Stomach (tissue), 9 donors: Measurements from ENCODE around the gene IYD. TPM values are rescaled to one million over a fixed set of nuclear protein-coding genes. Genes with fewer than 3 reads are reported as not detected.

Experiments used
- DNase-seq, 2 donors: peaks; one replicate each; pipeline versions ENCODE4 v3.0.0 to v3.0.0-alpha.2; 2013 to 2019
- H3K27ac ChIP-seq, 5 donors: fragments of 200-600 bp in 4 of 5; sonication (generic) in 4 of 5; one replicate each; pipeline ENCODE4 v1.5.1; 2013 to 2019; ENCODE audit warnings: mild to moderate bottlenecking in 1 of 5, moderate library complexity in 1 of 5
- H3K27me3 ChIP-seq, 3 donors: fragments of 200-600 bp; sonication (generic); one replicate each; pipeline ENCODE4 v1.5.1; 2017 to 2019; ENCODE audit warnings: mixed run types in 1 of 3
- H3K36me3 ChIP-seq, 4 donors: fragments of 200-600 bp; sonication (generic); 1 replicate in 3 of 4; 2 replicates in 1 of 4; pipeline ENCODE4 v1.5.1; 2016 to 2019
- H3K4me1 ChIP-seq, 4 donors: fragments of 200-600 bp; sonication (generic); one replicate each; pipeline ENCODE4 v1.5.1; 2016 to 2019
- H3K4me3 ChIP-seq, 4 donors: fragments of 200-600 bp; sonication (generic) in 3 of 4; one replicate each; pipeline ENCODE4 v1.5.1; 2016 to 2019; ENCODE audit warnings: mild to moderate bottlenecking in 1 of 4
- H3K9me3 ChIP-seq, 4 donors: fragments of 200-600 bp; sonication (generic); one replicate each; pipeline ENCODE4 v1.5.1; 2016 to 2019
- EP300 ChIP-seq: sonication (generic); formaldehyde crosslinking; IDR thresholded peaks from one replicate; pipeline ENCODE4 v1.6.1; 2017; ENCODE audit warnings: antibody characterized with exemption
- POLR2A ChIP-seq, 4 donors: fragments of 450-650 bp; IDR thresholded peaks; one replicate each; pipeline ENCODE4 v1.6.1; 2016; ENCODE audit warnings: antibody characterized with exemption in 4 of 4, control low read depth in 2 of 4, mild to moderate bottlenecking in 1 of 4, moderate library complexity in 1 of 4
- POLR2AphosphoS5 ChIP-seq, 3 donors: sonication (generic); formaldehyde crosslinking; IDR thresholded peaks; one replicate each; pipeline ENCODE4 v1.6.1; 2016; ENCODE audit warnings: antibody characterized with exemption in 3 of 3
- WGBS, 5 donors: extraction: QIAGEN DNeasy Blood & Tissue Kit in 3 of 5; methylation state at CpG; one replicate each; pipeline versions ENCODE4 v1.1.5 to v1.1.7; 2013 to 2018; 5-methylcytosine and 5-hydroxymethylcytosine counted together
- intact Hi-C: fragments of 100-400 bp; cut with DNase I; formaldehyde crosslinking; loops from one replicate; pipeline ENCODE4 v1.15.1; 2023; ENCODE audit warnings: low total_unique reads
- polyA plus RNA-seq, 3 donors: library from polyadenylated mRNA; stranded (reverse); fragments of 200-250 nt; gene quantifications; one replicate each; pipeline ENCODE4 v1.2.3, GENCODE V29; 2013
- total RNA-seq, 5 donors: library from RNA; depleted of rRNA; stranded (reverse); fragments of >200 nt; gene quantifications; one replicate each; pipeline versions ENCODE4 v1.1.0 to v1.2.3, GENCODE V29; 2014 to 2016
- TF ChIP-seq, protein P1 (sequence below), 7 experiments: fragments of 450-650 bp in 4 of 7; fragments of 200-600 bp in 3 of 7; sonication (generic) in 3 of 7; IDR thresholded peaks; one replicate each; pipeline ENCODE4 v1.5.1; 2016 to 2019; ENCODE audit warnings: antibody characterized with exemption in 7 of 7, control low read depth in 2 of 7, mild to moderate bottlenecking in 1 of 7
- donor health status: healthy with polysubstance abuse.
- donor health status: Bipolar disorder and iron deficiency.
- donor health status: healthy.

Gene IYD
- total and polyA plus RNA-seq, 8 donors, result 0.45 to 3.5 (median 0.75) TPM; not detected in 1

DNA sequence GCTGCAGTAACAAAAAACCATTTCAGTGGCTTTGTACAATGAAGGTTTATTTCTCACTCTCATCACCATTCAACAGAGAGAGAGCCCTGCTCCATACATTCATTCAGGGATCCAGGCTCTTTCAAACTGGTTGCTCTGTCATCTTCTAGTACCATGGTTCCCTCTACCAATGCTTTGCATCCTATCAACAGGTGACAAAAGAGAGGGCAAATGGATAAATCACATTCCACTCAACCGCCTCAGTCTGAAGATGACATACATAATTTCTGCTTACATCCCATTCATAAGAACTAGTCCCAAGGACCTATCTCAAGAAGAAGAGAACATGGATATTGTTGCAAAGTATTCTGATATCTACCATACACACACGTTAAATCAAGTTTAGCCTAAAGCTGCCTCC, 51.6 kb downstream of the IYD start:
- TF ChIP-seq, protein P1, sequence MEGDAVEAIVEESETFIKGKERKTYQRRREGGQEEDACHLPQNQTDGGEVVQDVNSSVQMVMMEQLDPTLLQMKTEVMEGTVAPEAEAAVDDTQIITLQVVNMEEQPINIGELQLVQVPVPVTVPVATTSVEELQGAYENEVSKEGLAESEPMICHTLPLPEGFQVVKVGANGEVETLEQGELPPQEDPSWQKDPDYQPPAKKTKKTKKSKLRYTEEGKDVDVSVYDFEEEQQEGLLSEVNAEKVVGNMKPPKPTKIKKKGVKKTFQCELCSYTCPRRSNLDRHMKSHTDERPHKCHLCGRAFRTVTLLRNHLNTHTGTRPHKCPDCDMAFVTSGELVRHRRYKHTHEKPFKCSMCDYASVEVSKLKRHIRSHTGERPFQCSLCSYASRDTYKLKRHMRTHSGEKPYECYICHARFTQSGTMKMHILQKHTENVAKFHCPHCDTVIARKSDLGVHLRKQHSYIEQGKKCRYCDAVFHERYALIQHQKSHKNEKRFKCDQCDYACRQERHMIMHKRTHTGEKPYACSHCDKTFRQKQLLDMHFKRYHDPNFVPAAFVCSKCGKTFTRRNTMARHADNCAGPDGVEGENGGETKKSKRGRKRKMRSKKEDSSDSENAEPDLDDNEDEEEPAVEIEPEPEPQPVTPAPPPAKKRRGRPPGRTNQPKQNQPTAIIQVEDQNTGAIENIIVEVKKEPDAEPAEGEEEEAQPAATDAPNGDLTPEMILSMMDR (IDR thresholded peaks at IDR 0.05), result no peak
- no peak for TF ChIP-seq POLR2AphosphoS5 (IDR thresholded peaks at IDR 0.05)
- no peak for TF ChIP-seq POLR2A (IDR thresholded peaks at IDR 0.05)
- no peak for TF ChIP-seq EP300
- no peak overlapping the region for H3K27ac ChIP-seq
- H3K4me1 ChIP-seq, result peaks cover 0 to 15% (median 10%) of the 10 kb centered on the region in 4 donors
- no peaks in the 10 kb centered on the region for H3K9me3 ChIP-seq
- H3K36me3 ChIP-seq, result no peaks in the 10 kb centered on the region
- no peak for DNase-seq
- no peaks in the 10 kb centered on the region for H3K27me3 ChIP-seq
- no peak overlapping the region for H3K4me3 ChIP-seq
- intact Hi-C loops, result loop anchor here (5.0 kb wide), 1 partner anchor 392 kb away; no protein-coding TSS in a partner anchor
- 95 to 100% (median 98%) methylated on average over 2 of the region's 2 CpGs for WGBS, 5 donors

DNA sequence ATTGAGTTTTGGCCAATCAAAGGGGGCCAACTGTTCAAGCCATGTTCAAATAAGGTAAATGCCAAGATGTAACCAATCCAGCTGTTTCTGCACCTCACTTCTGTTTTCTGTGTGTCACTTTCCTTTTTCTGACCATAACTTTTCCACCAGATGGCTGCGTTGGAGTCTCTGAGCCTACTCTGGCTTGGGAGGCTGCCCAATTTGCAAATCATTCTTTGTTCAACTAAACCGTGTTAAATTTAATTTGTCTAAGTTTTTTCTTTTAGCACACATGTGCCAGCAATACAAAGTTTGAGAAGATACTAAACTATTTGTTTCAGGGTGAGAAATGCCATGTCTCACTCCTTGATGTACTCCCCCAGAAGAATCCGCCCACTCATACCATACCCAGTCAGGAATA, 52.1 kb downstream of the IYD start:
- intact Hi-C loops, result loop anchor here (5.0 kb wide), 1 partner anchor 391 kb away; no protein-coding TSS in a partner anchor
- WGBS, 5 donors, result 66 to 81% (median 69%) methylated on average over 3 of the region's 3 CpGs

DNA sequence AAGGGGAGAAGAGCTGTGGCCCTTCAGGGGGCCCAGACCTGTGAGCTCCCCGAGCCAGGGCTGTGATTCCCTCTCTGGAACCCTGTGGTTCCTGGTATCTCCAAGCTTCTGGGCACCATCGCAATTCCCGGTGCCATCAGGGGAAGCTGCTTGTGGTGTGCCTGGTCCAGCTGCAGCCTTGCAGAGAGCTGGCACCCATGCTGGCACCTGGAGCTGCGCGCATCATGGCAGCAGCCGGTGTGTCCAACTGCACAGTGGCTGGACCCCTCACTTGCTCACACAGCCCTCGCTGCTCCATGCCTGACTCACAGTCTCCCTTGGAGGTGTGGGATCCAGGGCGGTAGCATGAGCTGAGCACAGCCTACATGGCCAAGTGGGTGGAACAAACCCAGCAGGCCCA, 56.7 kb downstream of the IYD start:
- TF ChIP-seq POLR2A (IDR thresholded peaks at IDR 0.05) (no peak), EP300 (no peak), POLR2AphosphoS5 (IDR thresholded peaks at IDR 0.05) (no peak)
- TF ChIP-seq, protein P1 (IDR thresholded peaks at IDR 0.05), result no peak
- Histone ChIP-seq H3K27me3 (no peaks in the 10 kb centered on the region), H3K4me1 (peaks cover 0 to 13% (median 6%) of the 10 kb centered on the region in 4 donors), H3K27ac (no peak overlapping the region), H3K4me3 (no peak overlapping the region), H3K36me3 (no peaks in the 10 kb centered on the region), H3K9me3 (no peaks in the 10 kb centered on the region)
- no peak for DNase-seq
- 83 to 95% (median 93%) methylated on average over 1 to 8 of the region's 8 CpGs for WGBS, 5 donors
- intact Hi-C loops, result no loop called here

More for the DNA sequence above, 52.1 kb downstream of the IYD start:
- Histone ChIP-seq H3K27ac (no peak overlapping the region), H3K9me3 (no peaks in the 10 kb centered on the region), H3K27me3 (no peaks in the 10 kb centered on the region), H3K4me3 (no peak overlapping the region), H3K4me1 (peaks cover 0 to 18% (median 14%) of the 10 kb centered on the region in 4 donors), H3K36me3 (no peaks in the 10 kb centered on the region)
- no peak for TF ChIP-seq POLR2A (IDR thresholded peaks at IDR 0.05)
- TF ChIP-seq, protein P1 (IDR thresholded peaks at IDR 0.05), result no peak
- no peak for TF ChIP-seq POLR2AphosphoS5 (IDR thresholded peaks at IDR 0.05)
- no peak for TF ChIP-seq EP300
- DNase-seq, result no peak

DNA sequence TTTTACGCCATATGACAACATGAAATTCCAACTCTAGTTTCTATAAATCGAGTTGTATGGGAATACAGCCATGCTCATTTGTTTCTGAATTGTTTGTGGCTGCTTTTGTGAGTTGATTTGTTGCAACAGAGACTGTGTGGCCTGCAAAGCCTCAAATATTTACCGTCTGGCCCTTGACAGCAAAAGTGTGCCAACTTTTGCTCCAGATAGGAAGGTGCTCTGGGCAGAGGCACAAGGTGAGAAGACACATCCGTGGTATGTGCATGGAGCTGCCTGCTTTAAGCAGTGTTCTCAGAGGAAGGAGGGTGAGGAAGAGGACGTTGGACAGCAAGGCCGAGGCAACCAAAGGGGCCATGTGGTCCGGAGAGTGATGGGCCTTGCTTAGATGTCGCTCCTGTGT, 57.4 kb downstream of the IYD start:
- peak in 1 of 2 donors; percentile 49 for DNase-seq
- TF ChIP-seq EP300 (no peak), POLR2A (IDR thresholded peaks at IDR 0.05) (no peak)
- TF ChIP-seq, protein P1 (IDR thresholded peaks at IDR 0.05), result no peak
- intact Hi-C loops, result no loop called here

More for the DNA sequence above, 57.4 kb downstream of the IYD start:
- Histone ChIP-seq H3K4me1 (peaks cover 0 to 13% (median 6%) of the 10 kb centered on the region in 4 donors), H3K4me3 (no peak overlapping the region), H3K36me3 (no peaks in the 10 kb centered on the region), H3K27ac (no peak overlapping the region), H3K9me3 (no peaks in the 10 kb centered on the region), H3K27me3 (no peaks in the 10 kb centered on the region)
- 38 to 63% (median 54%) methylated on average over 8 of the region's 8 CpGs for WGBS, 5 donors
